H1 (cell line): ENCODE data around the gene TEX44. TPM values are rescaled to one million over a fixed set of nuclear protein-coding genes. Genes with fewer than 3 reads are reported as not detected.

Experiments used
- CTCF ChIA-PET: fragments of 300-600 bp; sonication (Branson Sonifier 250); formaldehyde crosslinking; loops from one replicate; lab custom pipeline; 2021; ENCODE audit not compliant: partially characterized antibody; lab: Charles Lee
- POLR2A ChIA-PET: fragments of 300-600 bp; sonication (Branson Sonifier 250); formaldehyde crosslinking; loops from one replicate; lab custom pipeline; 2021; ENCODE audit warnings: inconsistent platforms; ENCODE audit not compliant: partially characterized antibody; lab: Charles Lee
- DNase-seq, 2 experiments: peaks; one replicate each; pipeline versions ENCODE4 v3.0.0 to v3.0.0-alpha.2; 2010 to 2022; ENCODE audit warnings: low spot score in 2 of 2, low read depth in 1 of 2, mixed read lengths in 1 of 2
- FAIRE-seq: peaks from 2 replicates; lab custom pipeline; 2011; peaks lifted over from hg19 to GRCh38; lab: Jason Lieb, UNC
- H2AFZ ChIP-seq: 2 replicates; pipeline ENCODE4 v1.8.1; 2012; ENCODE audit warnings: low read length, inconsistent platforms
- H2AK5ac ChIP-seq: 2 replicates; pipeline ENCODE4 v1.6.1; 2013; ENCODE audit warnings: low read depth, low read length
- H2BK120ac ChIP-seq: replicated peaks from 2 replicates; pipeline ENCODE3; 2013; ENCODE audit warnings: low read depth, low read length, inconsistent platforms
- H2BK12ac ChIP-seq: 2 replicates; pipeline ENCODE4 v1.6.1; 2013; ENCODE audit warnings: low read depth, low read length
- H2BK15ac ChIP-seq: 2 replicates; pipeline ENCODE4 v1.6.1; 2013; ENCODE audit warnings: low read length
- H2BK20ac ChIP-seq: 2 replicates; pipeline ENCODE4 v1.6.1; 2013; ENCODE audit warnings: low read length
- H2BK5ac ChIP-seq: 2 replicates; pipeline ENCODE4 v1.6.1; 2013; ENCODE audit warnings: low read depth, low read length
- H3K14ac ChIP-seq: 2 replicates; pipeline ENCODE4 v1.6.1; 2013; ENCODE audit warnings: inconsistent platforms; ENCODE audit not compliant: insufficient read length
- H3K18ac ChIP-seq: 2 replicates; pipeline ENCODE4 v1.6.1; 2013; ENCODE audit warnings: low read length; ENCODE audit errors: extremely low read depth
- H3K23ac ChIP-seq: 2 replicates; pipeline ENCODE4 v1.6.1; 2013; ENCODE audit warnings: inconsistent platforms; ENCODE audit not compliant: insufficient read length
- H3K23me2 ChIP-seq: 2 replicates; pipeline ENCODE4 v1.6.1; 2013; ENCODE audit warnings: low read depth, low read length
- H3K27ac ChIP-seq: 2 replicates; pipeline ENCODE4 v1.6.1; 2011; ENCODE audit warnings: low read depth, low read length, inconsistent platforms
- H3K27me3 ChIP-seq, 4 experiments: replicated peaks in 1 of 4; 1 replicate in 1 of 4; 2 replicates in 3 of 4; pipeline versions ENCODE4 v1.6.1 to v1.8.1; 2011 to 2013; ENCODE audit warnings: low read length in 3 of 4, mild to moderate bottlenecking in 3 of 4, inconsistent platforms in 2 of 4, mixed read lengths in 2 of 4, moderate library complexity in 1 of 4; ENCODE audit not compliant: control insufficient read depth in 3 of 4, insufficient read depth in 3 of 4; ENCODE audit errors: extremely low read depth in 1 of 4
- H3K36me3 ChIP-seq, 4 experiments: 2 replicates each; pipeline versions ENCODE4 v1.6.1 to v1.8.1; 2011 to 2013; ENCODE audit warnings: mild to moderate bottlenecking in 4 of 4, low read length in 3 of 4, moderate library complexity in 2 of 4, control low read depth in 1 of 4, inconsistent platforms in 1 of 4; ENCODE audit not compliant: insufficient read depth in 4 of 4, control insufficient read depth in 2 of 4
- H3K4ac ChIP-seq: replicated peaks from 2 replicates; pipeline ENCODE3; 2013; ENCODE audit warnings: low read length, low read depth, mixed read lengths, inconsistent platforms; ENCODE audit not compliant: insufficient read length
- H3K4me1 ChIP-seq, 4 experiments: replicated peaks in 1 of 4; 1 replicate in 1 of 4; 2 replicates in 3 of 4; pipeline versions ENCODE4 v1.6.1 to v1.8.1; 2011 to 2013; ENCODE audit warnings: low read length in 3 of 4, inconsistent platforms in 2 of 4, mixed read lengths in 1 of 4; ENCODE audit not compliant: insufficient read depth in 4 of 4, control insufficient read depth in 3 of 4
- H3K4me2 ChIP-seq, 2 experiments: 2 replicates each; pipeline versions ENCODE4 v1.6.1 to v1.8.1; 2011 to 2013; ENCODE audit warnings: low read depth in 2 of 2, low read length in 2 of 2, control low read depth in 1 of 2, inconsistent platforms in 1 of 2, mild to moderate bottlenecking in 1 of 2; ENCODE audit not compliant: insufficient read depth in 1 of 2
- H3K4me3 ChIP-seq, 4 experiments: fragments of 200-600, 300-600 bp in 1 of 4; sonication (generic), shearing (Covaris generic), sonication (Bioruptor Twin) in 1 of 4; 2 replicates each; pipeline versions ENCODE4 v1.5.1 to v1.8.1; 2011 to 2016; ENCODE audit warnings: low read length in 4 of 4, low read depth in 3 of 4, control low read depth in 2 of 4, inconsistent platforms in 2 of 4, mild to moderate bottlenecking in 2 of 4, mixed read lengths in 1 of 4, moderate library complexity in 1 of 4; ENCODE audit not compliant: insufficient read depth in 2 of 4; ENCODE audit errors: extremely low read depth in 1 of 4
- H3K56ac ChIP-seq: replicated peaks from 2 replicates; pipeline ENCODE3; 2013; ENCODE audit warnings: low read depth, mild to moderate bottlenecking, mixed read lengths, low read length, inconsistent platforms; ENCODE audit not compliant: insufficient read length
- H3K79me1 ChIP-seq: 2 replicates; pipeline ENCODE4 v1.6.1; 2013; ENCODE audit warnings: low read depth, low read length, control low read depth
- H3K79me2 ChIP-seq, 2 experiments: 2 replicates each; pipeline versions ENCODE4 v1.6.1 to v1.8.1; 2012 to 2013; ENCODE audit warnings: low read length in 2 of 2, mild to moderate bottlenecking in 2 of 2, inconsistent platforms in 1 of 2; ENCODE audit not compliant: insufficient read depth in 2 of 2, control insufficient read depth in 1 of 2
- H3K9ac ChIP-seq, 4 experiments: replicated peaks in 1 of 4; 1 replicate in 1 of 4; 2 replicates in 3 of 4; pipeline versions ENCODE4 v1.6.1 to v1.8.1; 2011 to 2013; ENCODE audit warnings: low read depth in 3 of 4, low read length in 3 of 4, control low read depth in 2 of 4, mild to moderate bottlenecking in 2 of 4, moderate library complexity in 2 of 4, inconsistent platforms in 1 of 4; ENCODE audit errors: extremely low read depth in 1 of 4
- H3K9me3 ChIP-seq, 2 experiments: 2 replicates each; pipeline versions ENCODE4 v1.6.1 to v1.8.1; 2012 to 2013; ENCODE audit warnings: mild to moderate bottlenecking in 2 of 2, moderate library complexity in 2 of 2, control low read depth in 1 of 2, inconsistent platforms in 1 of 2, low read depth in 1 of 2, low read length in 1 of 2, mixed read lengths in 1 of 2; ENCODE audit not compliant: insufficient read depth in 2 of 2
- H4K20me1 ChIP-seq, 2 experiments: replicated peaks in 1 of 2; 2 replicates each; pipeline versions ENCODE3 to v1.8.1; 2011 to 2013; ENCODE audit warnings: inconsistent platforms in 2 of 2, low read length in 2 of 2, mild to moderate bottlenecking in 1 of 2; ENCODE audit not compliant: insufficient read depth in 2 of 2, control insufficient read depth in 1 of 2
- H4K5ac ChIP-seq: 2 replicates; pipeline ENCODE4 v1.6.1; 2013; ENCODE audit warnings: low read length, low read depth, mixed read lengths, inconsistent platforms; ENCODE audit not compliant: insufficient read length
- H4K8ac ChIP-seq: 2 replicates; pipeline ENCODE4 v1.8.0; 2013; ENCODE audit warnings: mild to moderate bottlenecking, moderate library complexity, low read length, inconsistent platforms; ENCODE audit not compliant: insufficient read depth; ENCODE audit errors: extremely low read depth
- H4K91ac ChIP-seq: replicated peaks from 2 replicates; pipeline ENCODE3; 2013; ENCODE audit warnings: low read length, mixed read lengths, inconsistent platforms; ENCODE audit not compliant: insufficient read length
- ASH2L ChIP-seq: fragments of 200-600, 300-600 bp; sonication (generic); IDR thresholded peaks from one replicate; pipeline ENCODE4 v1.7.1; 2017; ENCODE audit warnings: low read length
- KDM1A ChIP-seq: fragments of 200-600, 300-600 bp; sonication (generic); IDR thresholded peaks from 2 replicates; pipeline ENCODE4 v1.7.1; 2016; ENCODE audit warnings: mild to moderate bottlenecking, low read length, borderline replicate concordance
- MAX ChIP-seq: IDR thresholded peaks from 2 replicates; pipeline ENCODE4 v1.6.1; 2012; ENCODE audit warnings: inconsistent platforms
- NRF1 ChIP-seq: IDR thresholded peaks from 2 replicates; pipeline ENCODE4 v1.6.1; 2011; ENCODE audit warnings: mild to moderate bottlenecking, low read depth, low read length, improper control_type of control experiment
- POLR2A ChIP-seq, 2 experiments: IDR thresholded peaks; 1 replicate in 1 of 2; 2 replicates in 1 of 2; pipeline ENCODE4 v1.6.1; 2011; ENCODE audit warnings: low read depth in 2 of 2, low read length in 2 of 2, mild to moderate bottlenecking in 2 of 2; ENCODE audit errors: control extremely low read depth in 1 of 2
- RBBP5 ChIP-seq: IDR thresholded peaks from 2 replicates; pipeline ENCODE4 v1.7.1; 2012; ENCODE audit warnings: low read depth, mild to moderate bottlenecking, inconsistent platforms, low read length, moderate library complexity, borderline replicate concordance
- SP1 ChIP-seq: IDR thresholded peaks from 2 replicates; pipeline ENCODE4 v1.6.1; 2011; ENCODE audit warnings: low read depth, low read length
- SP2 ChIP-seq: IDR thresholded peaks from 2 replicates; pipeline ENCODE4 v1.6.1; 2012; ENCODE audit warnings: mild to moderate bottlenecking, low read length, inconsistent platforms
- YY1 ChIP-seq: IDR thresholded peaks from 2 replicates; pipeline ENCODE4 v1.6.1; 2011; ENCODE audit warnings: low read depth, mild to moderate bottlenecking, low read length
- WGBS, 2 experiments: shearing (Covaris generic) in 1 of 2; methylation state at CpG; one replicate each; pipeline versions ENCODE4 v1.1.6 to v1.1.7; 2013 to 2015; ENCODE audit warnings: low lambda C conversion rate in 2 of 2, mixed read lengths in 2 of 2, inconsistent platforms in 1 of 2, low coverage in 1 of 2, missing lambda C conversion rate in 1 of 2; ENCODE audit not compliant: insufficient replicate concordance in 2 of 2, insufficient coverage in 1 of 2, insufficient read length in 1 of 2; ENCODE audit errors: extremely low coverage in 1 of 2, missing lambda C conversion rate in 1 of 2; 5-methylcytosine and 5-hydroxymethylcytosine counted together
- polyA plus RNA-seq, 7 experiments: library from polyadenylated mRNA; depleted of rRNA in 3 of 7; stranded (reverse) in 5 of 7; unstranded in 2 of 7; fragments of >200 nt in 5 of 7; fragments of 200-250 nt in 2 of 7; gene quantifications; 1 replicate in 5 of 7; 2 replicates in 1 of 7; 4 replicates in 1 of 7; pipeline versions ENCODE4 v1.2.1 to v1.2.3, GENCODE V29; 2011 to 2013; ENCODE audit warnings: missing spikeins in 2 of 7, mixed read lengths in 2 of 7
- total RNA-seq: library from RNA; stranded (reverse); fragmentation: NEBNext Ultra II Directional; extraction: Animal tissue kit (Norgen Biotek cat#: 25700); gene quantifications from 2 replicates; pipeline ENCODE4 v1.2.1, GENCODE V29; 2021

The TEX44 gene
- total and polyA plus RNA-seq, 2 of the 8 experiments (the other 6 are each of a cell fraction or from before 2014, with no cell fraction given): not detected

- Histone ChIP-seq H3K79me2 (no peaks in the 10 kb centered on the region), H3K27me3 (no peaks in the 10 kb centered on the region), H3K56ac (no peak overlapping the region), H3K4me3 (peak overlapping the region in 1 of 4 experiments; percentile 30; a peak in 1 of 8 replicates), H3K4ac (no peak overlapping the region), H4K8ac (peak overlapping the region; percentile 94; the same call in 1 of the 2 replicates), H2BK12ac (peak overlapping the region; percentile 99), H2AK5ac (peak overlapping the region; percentile 87; the same call in 1 of the 2 replicates), H3K27ac (peak overlapping the region; percentile 87), H3K23ac (no peak overlapping the region), H3K18ac (peak overlapping the region; percentile 95), H4K5ac (peak overlapping the region; percentile 18), H3K9ac (peak overlapping the region in 3 of 4 experiments; percentile 15 to 43 (median 20); a peak in 3 of 7 replicates), H4K91ac (peak overlapping the region; percentile 97), H2BK120ac (peak overlapping the region; percentile 68), H4K20me1 (no peaks in the 10 kb centered on the region), H3K4me1 (peaks cover 9 to 14% (median 12%) of the 10 kb centered on the region in 4 experiments), H3K14ac (no peak overlapping the region), H2BK15ac (peak overlapping the region; percentile 19), H3K9me3 (no peaks in the 10 kb centered on the region), H2AFZ (peak overlapping the region; percentile 31; the same call in 1 of the 2 replicates), H3K23me2 (no peaks in the 10 kb centered on the region), H3K79me1 (no peaks in the 10 kb centered on the region; the same call in 1 of the 2 replicates), H3K36me3 (no peaks in the 10 kb centered on the region; a peak in 1 of 8 replicates), H2BK20ac (peak overlapping the region; percentile 98; the same call in 1 of the 2 replicates), H2BK5ac (peak overlapping the region; percentile 79), H3K4me2 (peak overlapping the region; percentile 6 to 21)
- TF ChIP-seq KDM1A (no peak), SP1 (0 out of 2 replicates have a peak, but pooled peaks have one; percentile 20), MAX (no peak), ASH2L (peak; percentile 72), POLR2A (IDR thresholded peaks at IDR 0.05; ENCODE audit: control extremely low read depth in 1 of 2, low read depth in 2 of 2, low read length in 2 of 2) (no peak), NRF1 (no peak), RBBP5 (no peak), SP2 (no peak), YY1 (no peak)
- 27% methylated on average over 24 of the region's 25 CpGs; no CpG with 5 or more reads in 1 of the 2 experiments for WGBS, 2 experiments
- CTCF ChIA-PET: interaction anchor here (0.7 to 12.3 kb wide), 18 partner anchors 9 to 138 kb away, joined by 3 to 179 read pairs (median 4); no protein-coding TSS in a partner anchor
- FAIRE-seq (no peak), DNase-seq (peak in 1 of 2 experiments; percentile 77)
- POLR2A ChIA-PET: interaction anchor here (0.7 to 7.3 kb wide), 17 partner anchors 7 to 98 kb away, joined by 3 to 69 read pairs (median 5); partner anchors contain the start of gene PTMA
Measured at GRCh38 chr2:231621051-231621879, 28.6 kb downstream of the TEX44 start.
